HT-29 (cell line): ENCODE measurements around the gene GPHN. TPM values are rescaled to one million over a fixed set of nuclear protein-coding genes. Genes with fewer than 3 reads are reported as not detected.

Source experiments
- DNase-seq: peaks from one replicate; pipeline ENCODE4 v3.0.0-alpha.2; 2015; ENCODE audit warnings: low spot score
- total RNA-seq: library from RNA; depleted of rRNA; stranded (reverse); fragments of >200 nt; shearing (Covaris generic); gene quantifications from 2 replicates; pipeline ENCODE4 v1.2.3, GENCODE V29; 2014

GPHN gene
- total RNA-seq, 1 experiment from 2014 or later = 13.5 TPM

GRCh38 chr14:66596241-66596985 is 88.5 kb downstream of the GPHN start:
- no peak for DNase-seq

- DNase-seq = no peak
Observed at GRCh38 chr14:66600416-66600815, 92.5 kb downstream of the GPHN start.

- DNase-seq = no peak
Observed at GRCh38 chr14:66601932-66602578, 94.1 kb downstream of the GPHN start.

- DNase-seq = no peak
Observed at GRCh38 chr14:66603945-66604344, 96.0 kb downstream of the GPHN start.

- no peak for DNase-seq
Observed at GRCh38 chr14:66606826-66607225, 98.9 kb downstream of the GPHN start.

GRCh38 chr14:66610154-66610563 is 102.2 kb downstream of the GPHN start:
- no peak for DNase-seq

GRCh38 chr14:66613344-66613743 is 105.4 kb downstream of the GPHN start:
- no peak for DNase-seq

- DNase-seq = no peak
Observed at GRCh38 chr14:66619952-66620351, 112.0 kb downstream of the GPHN start.

- no peak for DNase-seq
Observed at GRCh38 chr14:66623838-66624237, 115.9 kb downstream of the GPHN start.

GRCh38 chr14:66624336-66624937 is 116.5 kb downstream of the GPHN start:
- peak; percentile 68 for DNase-seq

- DNase-seq = no peak
Observed at GRCh38 chr14:66628636-66629035, 120.7 kb downstream of the GPHN start.

GRCh38 chr14:66629499-66629898 is 121.6 kb downstream of the GPHN start:
- no peak for DNase-seq

GRCh38 chr14:66634876-66635275 is 126.9 kb downstream of the GPHN start:
- DNase-seq = no peak

GRCh38 chr14:66635435-66635834 is 127.5 kb downstream of the GPHN start:
- no peak for DNase-seq

- DNase-seq = no peak
Observed at GRCh38 chr14:66636240-66636639, 128.3 kb downstream of the GPHN start.

- no peak for DNase-seq
Observed at GRCh38 chr14:66638689-66639088, 130.7 kb downstream of the GPHN start.

GRCh38 chr14:66641861-66642635 is 134.1 kb downstream of the GPHN start:
- DNase-seq = no peak

GRCh38 chr14:66643344-66643743 is 135.4 kb downstream of the GPHN start:
- DNase-seq = no peak

GRCh38 chr14:66645716-66646115 is 137.8 kb downstream of the GPHN start:
- DNase-seq = no peak

- DNase-seq = no peak
Observed at GRCh38 chr14:66649498-66649897, 141.6 kb downstream of the GPHN start.

GRCh38 chr14:66650491-66650911 is 142.6 kb downstream of the GPHN start:
- DNase-seq = no peak
